ENCODE measurements around the gene ADD2. TPM values are rescaled to one million over a fixed set of nuclear protein-coding genes. Genes with fewer than 3 reads are reported as not detected.
"Not testable (repeated sequence)": the region's sequence is repeated elsewhere in the genome, so short reads cannot be mapped to it uniquely, and the experiment has no call there.

Gene ADD2
- total RNA-seq, 1 donor from 2014 or later: 2.3 TPM

DNA sequence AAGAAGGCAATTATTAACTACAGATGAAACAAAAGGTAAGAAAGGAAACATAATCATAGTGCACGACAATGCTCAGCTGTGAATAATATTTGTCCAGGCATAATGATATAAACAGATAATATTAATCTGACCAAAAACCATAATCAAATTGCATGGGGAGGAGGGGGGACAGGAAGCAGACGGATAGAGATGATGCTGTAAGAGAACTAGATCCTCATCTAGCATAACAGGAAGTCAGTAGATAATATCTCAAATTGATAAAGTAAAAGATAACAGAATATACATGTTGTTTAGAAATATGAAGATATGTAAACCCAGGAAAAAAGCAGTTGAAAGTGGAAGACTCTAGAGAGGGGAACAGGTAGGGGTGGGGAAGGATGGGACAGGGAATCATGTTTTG, 129.4 kb downstream of the ADD2 start:
- no peak for ATAC-seq
- intact Hi-C loops (cut with DNase I): no loop called here
- no peak for DNase-seq (ENCODE audit: missing footprints)

DNA sequence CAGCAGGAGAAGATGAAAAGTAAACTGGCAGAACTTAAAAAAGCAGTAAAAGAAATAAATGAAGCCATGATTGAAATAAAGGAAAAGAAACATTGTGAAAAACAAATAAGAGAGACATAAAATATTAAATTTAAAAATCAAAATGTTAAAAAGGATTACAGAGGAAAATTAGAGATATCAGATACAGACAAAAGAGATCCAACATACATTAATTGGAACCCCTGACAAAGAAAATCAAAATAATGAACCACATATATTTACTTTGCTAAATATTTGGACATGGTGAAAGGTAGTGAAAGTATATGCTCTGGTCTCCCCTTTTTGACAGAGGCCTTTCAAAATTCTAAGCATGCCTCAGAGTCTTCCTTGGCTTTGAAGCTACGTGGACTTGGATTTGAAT, 134.5 kb downstream of the ADD2 start:
- DNase-seq (ENCODE audit: missing footprints): no peak
- intact Hi-C loops (cut with DNase I): no loop called here
- ATAC-seq: no peak

DNA sequence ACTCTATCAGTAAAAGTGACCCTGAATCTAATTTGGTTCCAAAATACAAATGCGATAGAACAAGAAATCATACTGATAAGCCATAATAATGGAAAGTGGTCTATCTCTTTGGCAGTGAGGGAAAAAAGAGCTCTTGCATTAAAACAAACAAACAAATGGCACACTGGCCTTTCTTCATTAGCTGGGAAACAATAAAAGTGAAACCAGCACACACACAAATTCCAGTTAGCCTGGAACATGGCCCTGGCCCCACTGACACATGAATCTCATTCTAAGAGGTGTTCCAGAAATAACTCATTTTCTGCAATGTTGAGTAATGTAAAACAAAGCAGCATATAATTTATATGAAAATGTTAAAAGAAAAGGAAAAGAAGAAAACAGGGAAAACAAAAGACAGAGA, 135.0 kb downstream of the ADD2 start:
- ATAC-seq (no peak), DNase-seq (ENCODE audit: missing footprints) (no peak)
- intact Hi-C loops (cut with DNase I): no loop called here

DNA sequence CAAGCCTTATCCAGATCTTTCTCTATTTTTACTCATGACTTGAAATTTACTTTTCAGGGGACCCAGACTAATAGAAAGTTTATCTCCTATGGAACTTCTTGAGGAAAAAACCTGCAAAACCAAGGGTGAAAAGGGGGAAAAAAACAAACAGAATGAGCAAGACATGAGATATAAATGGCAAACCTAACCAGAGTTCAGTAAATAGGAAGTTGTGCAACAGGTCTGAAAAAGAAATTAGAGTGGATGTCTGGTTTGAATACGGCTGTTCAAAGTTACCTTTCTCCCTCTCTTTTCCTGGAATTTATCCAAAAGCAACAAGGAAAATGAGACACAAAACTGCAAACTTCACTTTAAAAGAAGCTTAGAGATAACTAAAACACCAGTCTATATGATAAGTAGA, 135.6 kb downstream of the ADD2 start:
- intact Hi-C loops (cut with DNase I): no loop called here
- DNase-seq (ENCODE audit: missing footprints) (no peak), ATAC-seq (no peak)

DNA sequence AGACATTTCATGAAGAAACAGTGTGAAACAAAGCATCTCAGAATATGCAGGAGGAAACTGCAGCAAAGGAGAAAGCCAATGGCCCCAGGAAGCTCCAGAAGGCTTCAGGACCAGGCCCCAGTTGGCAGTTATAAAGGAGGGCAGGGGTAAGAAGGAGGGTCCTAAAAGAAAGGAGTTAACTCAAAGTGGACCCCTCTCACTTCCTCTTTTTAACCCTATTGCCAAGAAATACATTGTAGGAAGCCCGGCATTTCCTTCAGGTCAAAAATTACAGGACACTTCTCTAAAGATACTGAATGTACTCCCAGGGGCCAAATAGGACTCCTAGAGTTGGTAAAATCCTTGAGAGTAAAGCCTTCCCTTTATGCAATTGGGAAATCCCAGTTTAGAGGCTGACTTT, 137.2 kb downstream of the ADD2 start:
- ATAC-seq (no peak), DNase-seq (ENCODE audit: missing footprints) (no peak)

DNA sequence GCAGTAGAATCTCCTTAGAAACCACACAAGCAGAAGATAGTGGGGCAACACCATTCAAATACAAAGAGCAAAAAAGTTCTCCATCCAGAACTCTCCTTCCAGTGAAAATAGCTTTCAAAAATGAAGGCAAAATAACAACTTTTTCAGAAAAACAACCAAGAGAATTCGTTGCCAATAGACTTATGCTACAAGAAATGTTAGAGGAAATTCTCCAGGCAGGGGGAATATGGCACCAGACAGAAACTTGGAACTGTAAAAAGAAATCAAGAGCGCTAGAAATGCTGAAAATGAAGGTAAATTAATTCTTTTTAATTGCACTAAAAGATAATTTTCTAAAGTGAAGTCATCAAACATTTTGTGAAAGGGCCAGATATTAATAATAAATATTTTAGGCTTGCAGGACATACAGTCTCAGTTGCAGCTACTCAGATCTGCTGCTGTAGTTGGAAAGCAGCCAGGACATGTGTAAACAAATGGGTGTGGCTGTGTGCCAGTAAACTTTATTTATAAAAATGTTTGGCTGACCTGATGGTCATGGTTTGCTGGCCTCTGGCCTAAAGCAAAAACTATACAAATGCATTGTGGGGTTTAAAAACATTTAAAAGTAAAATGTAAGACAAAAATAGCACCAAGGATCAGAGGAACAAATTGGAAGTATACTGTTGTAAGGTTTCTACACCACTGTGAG, 140.6 kb downstream of the ADD2 start:
- DNase-seq (ENCODE audit: missing footprints): no peak

More for the DNA sequence above, 137.2 kb downstream of the ADD2 start:
- intact Hi-C loops (cut with DNase I): no loop called here

DNA sequence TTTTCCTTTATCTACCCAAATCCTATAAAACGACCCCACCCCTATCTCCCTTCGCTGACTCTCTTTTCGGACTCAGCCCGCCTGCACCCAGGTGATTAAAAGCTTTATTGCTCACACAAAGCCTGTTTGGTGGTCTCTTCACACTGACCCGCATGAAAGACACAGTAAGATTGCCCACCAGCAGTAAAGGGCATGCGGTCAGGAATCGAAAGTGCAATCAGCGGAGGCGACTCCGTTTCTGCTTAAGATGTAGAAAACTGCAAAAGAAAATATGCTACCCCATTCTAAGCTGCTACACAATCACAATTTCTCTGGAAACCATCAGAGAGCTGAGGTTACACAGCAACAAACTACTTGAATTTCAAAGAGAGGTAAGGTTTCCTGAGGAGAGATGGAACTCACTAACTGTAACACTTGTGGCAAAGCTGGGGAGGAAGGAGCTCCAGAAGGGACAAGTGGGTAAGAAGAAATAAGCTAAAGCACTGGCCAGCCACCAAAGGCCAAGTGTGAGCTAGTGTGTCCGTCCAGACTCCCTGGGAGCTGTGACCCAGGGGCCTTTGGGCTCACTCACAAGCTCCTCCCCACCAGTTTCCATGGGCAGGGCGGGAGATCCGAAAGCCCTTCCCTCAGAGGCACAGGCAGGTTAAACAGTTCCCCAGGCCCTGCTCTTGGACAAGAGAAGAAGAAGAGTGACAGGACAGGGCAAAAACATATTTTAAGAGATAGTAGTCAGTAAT, 141.6 kb downstream of the ADD2 start:
- no peak for ATAC-seq
- intact Hi-C loops (cut with DNase I): no loop called here
- no peak for DNase-seq (ENCODE audit: missing footprints)

More for the DNA sequence above, 140.6 kb downstream of the ADD2 start:
- intact Hi-C loops (cut with DNase I): no loop called here
- ATAC-seq: no peak

DNA sequence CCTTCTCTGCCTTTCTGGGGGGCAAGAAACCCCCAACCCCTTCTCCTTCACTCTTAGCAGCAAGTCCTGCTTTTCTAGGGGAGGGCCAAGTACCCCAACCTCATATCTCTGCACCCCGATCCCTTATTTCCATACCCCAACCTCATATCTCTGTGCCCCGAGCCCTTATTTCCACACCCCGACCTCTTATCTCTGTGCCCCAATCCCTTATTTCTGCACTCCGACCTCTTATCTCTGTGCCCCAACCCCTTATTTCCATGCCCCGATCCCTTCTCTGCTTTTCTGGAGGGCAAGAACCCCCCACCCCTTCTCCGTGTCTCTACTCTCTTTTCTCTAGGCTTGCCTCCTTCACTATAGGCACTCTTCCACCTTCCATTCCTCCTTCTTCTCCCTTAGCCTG, 146.5 kb downstream of the ADD2 start:
- ATAC-seq; DNase-seq (ENCODE audit: missing footprints); intact Hi-C loops (cut with DNase I): not testable (repeated sequence)

DNA sequence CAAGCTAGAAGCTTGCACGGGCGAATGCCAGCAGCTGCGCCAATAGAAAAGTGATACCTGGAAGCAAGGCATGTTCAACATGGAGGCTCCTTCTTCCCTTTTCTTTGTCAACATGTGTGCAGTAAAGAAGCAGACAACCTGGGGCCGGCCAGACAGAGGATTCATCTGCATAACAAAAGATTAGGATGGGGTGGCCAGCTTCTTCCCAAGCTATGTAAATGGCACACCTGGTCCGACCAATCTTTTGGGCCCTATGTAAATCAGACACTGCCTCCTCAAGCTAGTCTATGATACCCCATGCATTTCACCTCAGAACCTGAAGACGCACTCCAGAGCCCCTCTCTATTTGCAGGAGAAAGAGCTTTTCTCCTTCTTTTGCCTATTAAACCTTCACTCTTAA, 148.0 kb downstream of the ADD2 start:
- DNase-seq (ENCODE audit: missing footprints) (no peak), ATAC-seq (no peak)
- intact Hi-C loops (cut with DNase I): no loop called here

DNA sequence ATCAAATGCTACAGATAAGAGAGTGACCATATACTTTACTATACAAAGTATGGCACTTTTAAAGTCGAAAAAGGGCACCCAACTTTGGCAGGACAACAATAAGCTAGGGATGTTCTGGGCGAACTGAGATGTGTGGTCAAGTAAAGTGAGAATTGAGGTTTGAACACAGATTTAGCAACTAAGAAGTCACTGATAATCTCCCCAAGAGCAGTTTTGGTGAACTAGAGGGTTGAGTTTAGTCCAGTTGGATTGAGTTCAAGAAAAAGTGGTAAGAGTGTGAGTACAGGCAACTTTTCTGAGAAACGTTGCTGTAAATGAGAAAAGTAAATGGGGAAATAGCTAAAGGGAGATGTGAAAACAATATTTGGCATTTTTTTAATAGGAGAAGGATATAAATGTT, 148.8 kb downstream of the ADD2 start:
- ATAC-seq (no peak), DNase-seq (ENCODE audit: missing footprints) (no peak)
- intact Hi-C loops (cut with DNase I): no loop called here

DNA sequence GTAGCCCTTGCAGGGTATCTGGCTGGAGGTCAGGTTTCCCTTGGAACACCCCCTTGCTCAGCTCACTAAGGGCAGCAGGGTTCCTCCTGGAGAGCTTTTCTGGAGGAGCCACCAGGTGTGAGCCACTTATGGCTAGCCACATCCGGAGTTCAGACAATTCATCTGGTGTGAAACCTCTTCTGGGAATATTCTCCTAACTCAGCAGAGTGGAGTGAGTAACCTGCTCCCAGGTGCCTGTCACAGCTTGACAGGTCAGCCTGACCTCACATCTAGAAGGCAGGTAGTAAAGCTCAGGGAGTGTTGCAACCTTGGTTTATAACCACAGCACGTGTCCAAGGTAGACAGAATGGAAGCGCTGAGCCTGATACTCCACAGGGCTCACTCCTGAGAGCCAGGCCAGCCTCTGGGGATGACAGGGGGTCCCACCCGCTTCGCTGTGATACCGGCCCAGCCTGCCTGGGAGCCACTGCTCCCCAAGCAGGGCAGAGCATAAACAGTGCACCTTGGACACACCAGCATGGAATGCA, 151.8 kb downstream of the ADD2 start:
- intact Hi-C loops (cut with DNase I): loop anchor here (2.0 kb wide), 1 partner anchor 63 kb away; the partner anchor contains the start of gene TGFA
- no peak for ATAC-seq

DNA sequence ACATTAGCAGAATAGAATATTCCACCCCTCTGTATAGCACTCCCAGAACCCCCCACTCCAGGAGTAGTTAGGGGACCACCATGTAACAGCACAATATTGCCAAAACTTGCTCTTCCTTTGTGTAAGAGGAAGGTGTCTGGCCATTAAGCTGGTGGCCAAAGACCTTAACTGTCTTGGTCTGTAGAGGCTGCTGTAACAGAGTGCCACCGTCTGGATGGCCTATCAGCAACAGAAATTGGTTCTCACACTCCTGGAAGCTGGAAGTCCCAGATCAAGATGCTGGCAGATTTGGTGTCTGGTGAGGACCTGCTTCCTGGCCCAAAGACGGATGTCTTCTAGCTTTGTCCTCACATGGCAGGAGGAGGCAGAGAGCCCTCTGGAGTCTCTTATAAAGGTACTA, 152.8 kb downstream of the ADD2 start:
- DNase-seq (ENCODE audit: missing footprints) (no peak), ATAC-seq (no peak)
- intact Hi-C loops (cut with DNase I): no loop called here

More for the DNA sequence above, 151.8 kb downstream of the ADD2 start:
- DNase-seq (ENCODE audit: missing footprints): no peak

DNA sequence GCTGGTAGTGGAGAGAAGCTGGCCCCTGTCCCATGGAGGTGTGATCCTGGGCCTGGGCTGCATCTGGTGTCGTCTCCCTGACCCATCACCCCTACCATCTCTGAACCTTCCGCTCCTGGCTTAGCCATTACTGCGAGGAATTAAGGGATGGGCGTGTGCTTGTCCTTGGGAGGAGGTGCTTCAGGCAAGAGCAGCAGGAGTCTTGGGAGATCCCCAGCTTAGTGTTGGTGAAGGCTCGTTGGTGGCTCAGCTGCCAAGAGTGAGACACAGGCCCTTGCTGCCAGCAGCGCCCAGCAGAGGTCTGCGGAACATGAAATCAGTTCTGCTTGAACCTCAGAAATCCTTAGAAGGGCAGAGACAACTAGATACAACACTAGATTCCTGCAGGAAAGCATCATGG, 154.5 kb downstream of the ADD2 start:
- no peak for ATAC-seq
- no peak for DNase-seq (ENCODE audit: missing footprints)
- intact Hi-C loops (cut with DNase I): no loop called here

DNA sequence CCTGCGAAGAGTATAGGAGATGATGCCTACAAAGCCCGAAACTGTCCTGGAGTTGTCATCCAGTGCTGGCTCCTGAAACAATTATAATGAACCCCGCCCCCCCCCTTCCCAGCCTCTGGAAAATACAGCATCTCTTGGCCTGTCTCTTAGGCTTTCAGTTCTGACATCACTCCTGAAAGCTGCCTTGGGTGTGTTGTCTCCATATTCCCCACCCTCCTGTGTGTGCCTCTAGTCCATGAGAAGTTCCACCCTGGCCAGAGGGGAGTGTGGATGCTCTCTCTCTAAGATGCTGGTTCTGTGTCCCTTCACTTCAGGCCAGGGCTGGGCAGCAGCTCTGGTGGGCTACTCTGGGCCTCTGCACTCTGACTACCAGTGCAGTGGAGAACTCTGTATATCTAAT, 155.4 kb downstream of the ADD2 start:
- intact Hi-C loops (cut with DNase I): no loop called here
- no peak for ATAC-seq
- DNase-seq (ENCODE audit: missing footprints): no peak

DNA sequence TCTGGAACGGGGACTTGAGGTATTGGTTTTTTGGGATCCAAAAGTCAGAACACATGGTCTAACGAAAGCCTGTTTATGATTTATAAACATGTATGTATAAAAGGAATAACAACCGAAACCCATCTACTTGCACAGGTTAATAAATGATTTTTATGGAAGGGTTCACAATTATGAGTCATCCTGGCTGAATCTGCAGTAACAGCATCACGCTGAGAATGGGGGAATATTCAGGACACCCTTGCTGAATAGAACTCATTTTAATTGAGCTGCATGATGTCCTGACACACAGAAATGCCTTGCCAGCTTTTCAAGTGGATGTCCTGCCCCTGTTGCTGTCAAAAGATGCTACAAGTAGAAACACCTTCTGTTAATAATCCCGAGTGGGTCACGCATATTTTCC, 159.6 kb downstream of the ADD2 start:
- ATAC-seq: no peak
- DNase-seq (ENCODE audit: missing footprints): no peak
- intact Hi-C loops (cut with DNase I): no loop called here

DNA sequence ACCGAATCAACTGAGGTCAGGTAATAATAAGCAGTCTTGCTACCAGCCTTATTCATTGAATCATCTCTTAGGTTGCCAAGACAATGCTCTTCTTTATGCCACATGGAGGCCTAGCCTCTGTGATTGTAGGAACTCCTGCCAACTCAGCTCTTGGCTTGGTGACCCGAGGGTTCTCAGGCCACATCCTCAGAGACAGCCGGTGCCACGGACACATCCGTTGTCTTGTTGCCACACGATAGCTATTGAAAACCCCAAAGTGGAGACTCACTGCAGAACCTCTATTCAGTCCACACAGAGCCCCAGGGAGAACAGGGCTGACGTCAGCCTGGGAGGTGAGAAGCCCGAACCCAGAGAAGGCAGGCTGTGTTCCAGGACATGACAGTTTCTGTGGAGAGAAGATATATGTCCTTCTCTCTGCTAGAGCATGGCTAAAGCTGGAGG, 160.9 kb downstream of the ADD2 start:
- intact Hi-C loops (cut with DNase I): no loop called here
- ATAC-seq: no peak
- no peak for DNase-seq (ENCODE audit: missing footprints)

All from Right ventricle myocardium inferior (tissue), 1 donor.